Muscle layer of colon (tissue), 2 donors: ENCODE results near the gene FOXF1.

Source experiments
- H3K27ac ChIP-seq: one replicate; pipeline ENCODE4 v1.7.0; 2013; ENCODE audit warnings: low read depth, mild to moderate bottlenecking, low read length, moderate library complexity
- H3K27me3 ChIP-seq, 2 donors: one replicate each; pipeline ENCODE4 v1.7.0; 2013; ENCODE audit warnings: low read length in 2 of 2, mild to moderate bottlenecking in 2 of 2; ENCODE audit not compliant: insufficient read depth in 2 of 2, control insufficient read depth in 1 of 2
- H3K36me3 ChIP-seq: one replicate; pipeline ENCODE4 v1.7.0; 2013; ENCODE audit warnings: mild to moderate bottlenecking, low read length; ENCODE audit not compliant: insufficient read depth
- H3K4me1 ChIP-seq: one replicate; pipeline ENCODE4 v1.7.0; 2013; ENCODE audit warnings: mild to moderate bottlenecking, low read length; ENCODE audit not compliant: insufficient read depth
- H3K4me3 ChIP-seq, 2 donors: one replicate each; pipeline ENCODE4 v1.7.0; 2013; ENCODE audit warnings: low read length in 2 of 2, low read depth in 1 of 2, mild to moderate bottlenecking in 1 of 2, moderate library complexity in 1 of 2
- H3K9ac ChIP-seq: one replicate; pipeline ENCODE4 v1.7.0; 2013; ENCODE audit warnings: low read length
- H3K9me3 ChIP-seq: one replicate; pipeline ENCODE4 v1.7.0; 2013; ENCODE audit warnings: mild to moderate bottlenecking, low read length
- donor health status: abdominal sarcoma.
- donor health status: Adenocarcinoma of cecum.

The FOXF1 gene

GRCh38 chr16:86494039-86494564, 16.2 kb upstream of the FOXF1 start:
- H3K27ac ChIP-seq, result peak overlapping the region; percentile 89
- H3K27me3 ChIP-seq, result peaks cover 0 to 8% of the 10 kb centered on the region in 2 donors
- H3K36me3 ChIP-seq, result peaks cover 14% of the 10 kb centered on the region
- no peaks in the 10 kb centered on the region for H3K9me3 ChIP-seq
- H3K9ac ChIP-seq, result peak overlapping the region; percentile 86
- peaks cover 36% of the 10 kb centered on the region for H3K4me1 ChIP-seq
- peak overlapping the region; percentile 17 to 58 for H3K4me3 ChIP-seq

- H3K36me3 ChIP-seq, result peaks cover 7% of the 10 kb centered on the region
- peak overlapping the region; percentile 86 for H3K9ac ChIP-seq
- H3K4me1 ChIP-seq, result peaks cover 36% of the 10 kb centered on the region
- peak overlapping the region; percentile 17 to 58 for H3K4me3 ChIP-seq
- H3K27ac ChIP-seq, result peak overlapping the region; percentile 89
- H3K27me3 ChIP-seq, result peaks cover 0 to 8% of the 10 kb centered on the region in 2 donors
- H3K9me3 ChIP-seq, result no peaks in the 10 kb centered on the region
Measured at GRCh38 chr16:86494565-86495356, 15.6 kb upstream of the FOXF1 start.

DNA sequence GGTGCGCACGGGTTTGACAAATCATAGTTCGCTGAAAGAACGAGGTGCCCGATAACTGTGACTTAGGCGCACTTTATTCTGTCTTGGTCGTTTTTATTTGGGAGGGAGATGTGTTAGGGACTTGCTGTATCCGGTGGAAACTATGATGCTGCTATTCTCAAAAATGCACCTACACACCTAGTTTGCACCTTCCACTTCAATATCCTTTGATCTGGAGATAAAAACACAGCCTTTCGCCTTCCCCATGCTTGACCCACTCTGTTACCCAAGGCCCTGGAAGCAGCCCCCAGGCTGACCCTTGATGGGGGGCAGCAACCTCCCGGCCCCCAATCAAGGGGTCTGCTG, 15.0 kb upstream of the FOXF1 start:
- H3K4me3 ChIP-seq, result peak overlapping the region; percentile 44 to 58
- H3K27me3 ChIP-seq, result peaks cover 0 to 8% of the 10 kb centered on the region in 2 donors

GRCh38 chr16:86495756-86496261, 14.5 kb upstream of the FOXF1 start:
- H3K27me3 ChIP-seq, result peaks cover 0 to 8% of the 10 kb centered on the region in 2 donors
- H3K9me3 ChIP-seq, result no peaks in the 10 kb centered on the region
- H3K9ac ChIP-seq, result peak overlapping the region; percentile 86
- H3K27ac ChIP-seq, result peak overlapping the region; percentile 89
- H3K36me3 ChIP-seq, result no peaks in the 10 kb centered on the region
- H3K4me3 ChIP-seq, result peak overlapping the region; percentile 44 to 58
- H3K4me1 ChIP-seq, result peaks cover 37% of the 10 kb centered on the region

More for the DNA sequence above, 15.0 kb upstream of the FOXF1 start:
- Histone ChIP-seq H3K27ac (peak overlapping the region; percentile 89), H3K4me1 (peaks cover 37% of the 10 kb centered on the region), H3K36me3 (peaks cover 1% of the 10 kb centered on the region), H3K9ac (peak overlapping the region; percentile 86), H3K9me3 (no peaks in the 10 kb centered on the region)

- H3K4me1 ChIP-seq, result peaks cover 35% of the 10 kb centered on the region
- H3K9ac ChIP-seq, result peak overlapping the region; percentile 86
- H3K9me3 ChIP-seq, result no peaks in the 10 kb centered on the region
- no peaks in the 10 kb centered on the region for H3K36me3 ChIP-seq
- peak overlapping the region; percentile 37 to 58 for H3K4me3 ChIP-seq
- peaks cover 0 to 8% of the 10 kb centered on the region in 2 donors for H3K27me3 ChIP-seq
- peak overlapping the region; percentile 89 for H3K27ac ChIP-seq
Measured at GRCh38 chr16:86496262-86496928, 13.9 kb upstream of the FOXF1 start.

DNA sequence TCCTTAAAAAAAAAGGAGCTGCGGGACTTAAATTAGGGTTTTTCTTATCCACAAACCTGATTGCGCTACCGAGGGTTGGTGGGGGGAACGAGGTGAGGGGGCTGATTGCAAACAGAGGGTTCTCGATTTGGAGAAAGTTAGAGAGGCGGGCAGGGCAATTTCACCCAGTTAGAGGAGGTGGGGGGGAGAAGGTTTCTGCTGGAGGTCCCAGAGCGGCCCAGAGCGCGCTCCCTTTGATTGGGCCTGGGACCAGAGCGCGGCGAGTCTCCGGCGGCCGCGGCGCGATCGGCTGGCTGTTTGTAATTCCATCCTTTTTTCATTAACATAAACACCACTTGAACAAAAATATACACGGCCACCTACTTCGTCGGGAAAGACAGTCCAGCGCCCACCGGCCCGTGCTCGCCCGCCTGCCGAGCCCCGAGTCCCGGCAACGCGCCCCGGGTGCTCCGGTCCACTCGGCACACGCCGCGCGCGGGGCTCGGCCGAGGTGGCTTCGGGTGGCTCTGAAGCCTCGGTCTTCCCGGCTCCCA, 13.3 kb upstream of the FOXF1 start:
- H3K27me3 ChIP-seq, result peaks cover 0 to 8% of the 10 kb centered on the region in 2 donors
- peaks cover 35% of the 10 kb centered on the region for H3K4me1 ChIP-seq
- H3K4me3 ChIP-seq, result peak overlapping the region; percentile 37 to 58
- H3K9me3 ChIP-seq, result no peaks in the 10 kb centered on the region
- H3K27ac ChIP-seq, result peak overlapping the region; percentile 89
- peak overlapping the region; percentile 86 for H3K9ac ChIP-seq
- no peaks in the 10 kb centered on the region for H3K36me3 ChIP-seq

GRCh38 chr16:86497551-86498021, 12.7 kb upstream of the FOXF1 start:
- Histone ChIP-seq H3K36me3 (no peaks in the 10 kb centered on the region), H3K9ac (no peak overlapping the region), H3K4me1 (peaks cover 34% of the 10 kb centered on the region), H3K9me3 (no peaks in the 10 kb centered on the region), H3K27ac (peak overlapping the region; percentile 89), H3K27me3 (peaks cover 0 to 8% of the 10 kb centered on the region in 2 donors), H3K4me3 (peak overlapping the region in 1 of 2 donors; percentile 37)

DNA sequence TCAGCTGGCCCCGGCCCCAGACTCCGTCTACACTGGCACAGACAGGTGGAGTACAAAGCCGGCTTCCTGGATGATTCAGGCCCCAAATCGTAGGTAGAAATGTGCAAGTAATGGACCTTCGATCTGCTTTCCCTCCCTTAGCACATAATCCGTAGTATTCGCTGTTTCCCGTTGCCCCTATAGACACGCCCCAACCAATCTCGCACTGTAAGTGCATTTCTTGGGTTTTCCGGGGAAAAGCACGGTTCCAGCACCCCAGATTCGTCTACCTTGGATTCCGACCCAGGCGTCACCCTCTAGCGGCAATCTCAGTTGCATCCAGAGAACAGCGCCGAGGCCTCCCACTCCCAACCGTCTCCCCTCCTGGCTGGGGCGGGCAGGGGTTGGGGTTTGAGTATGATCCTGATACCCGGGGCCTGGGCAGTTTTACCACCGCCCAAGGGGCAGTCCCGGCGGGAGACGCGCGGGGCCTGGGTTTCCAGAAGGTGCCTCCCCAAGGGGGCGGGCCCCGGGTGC, 12.1 kb upstream of the FOXF1 start:
- Histone ChIP-seq H3K27ac (peak overlapping the region; percentile 94), H3K4me3 (peak overlapping the region; percentile 72 to 95), H3K9ac (peak overlapping the region; percentile 94), H3K4me1 (peaks cover 34% of the 10 kb centered on the region), H3K36me3 (no peaks in the 10 kb centered on the region), H3K27me3 (peaks cover 3 to 8% of the 10 kb centered on the region in 2 donors), H3K9me3 (no peaks in the 10 kb centered on the region)

- H3K27me3 ChIP-seq, result peaks cover 5 to 8% of the 10 kb centered on the region in 2 donors
- H3K4me1 ChIP-seq, result peaks cover 29% of the 10 kb centered on the region
- H3K4me3 ChIP-seq, result peak overlapping the region; percentile 72 to 95
- H3K27ac ChIP-seq, result peak overlapping the region; percentile 94
- no peaks in the 10 kb centered on the region for H3K9me3 ChIP-seq
- peak overlapping the region; percentile 94 for H3K9ac ChIP-seq
- no peaks in the 10 kb centered on the region for H3K36me3 ChIP-seq
Measured at GRCh38 chr16:86498671-86499439, 11.5 kb upstream of the FOXF1 start.

- H3K4me3 ChIP-seq, result peak overlapping the region; percentile 72 to 95
- peak overlapping the region; percentile 94 for H3K9ac ChIP-seq
- no peaks in the 10 kb centered on the region for H3K36me3 ChIP-seq
- H3K9me3 ChIP-seq, result no peaks in the 10 kb centered on the region
- H3K27me3 ChIP-seq, result peaks cover 5 to 8% of the 10 kb centered on the region in 2 donors
- peak overlapping the region; percentile 94 for H3K27ac ChIP-seq
- peaks cover 29% of the 10 kb centered on the region for H3K4me1 ChIP-seq
Measured at GRCh38 chr16:86499440-86499786, 10.9 kb upstream of the FOXF1 start.
